Measurements from ENCODE around the gene SUN5.

Gene SUN5

DNA sequence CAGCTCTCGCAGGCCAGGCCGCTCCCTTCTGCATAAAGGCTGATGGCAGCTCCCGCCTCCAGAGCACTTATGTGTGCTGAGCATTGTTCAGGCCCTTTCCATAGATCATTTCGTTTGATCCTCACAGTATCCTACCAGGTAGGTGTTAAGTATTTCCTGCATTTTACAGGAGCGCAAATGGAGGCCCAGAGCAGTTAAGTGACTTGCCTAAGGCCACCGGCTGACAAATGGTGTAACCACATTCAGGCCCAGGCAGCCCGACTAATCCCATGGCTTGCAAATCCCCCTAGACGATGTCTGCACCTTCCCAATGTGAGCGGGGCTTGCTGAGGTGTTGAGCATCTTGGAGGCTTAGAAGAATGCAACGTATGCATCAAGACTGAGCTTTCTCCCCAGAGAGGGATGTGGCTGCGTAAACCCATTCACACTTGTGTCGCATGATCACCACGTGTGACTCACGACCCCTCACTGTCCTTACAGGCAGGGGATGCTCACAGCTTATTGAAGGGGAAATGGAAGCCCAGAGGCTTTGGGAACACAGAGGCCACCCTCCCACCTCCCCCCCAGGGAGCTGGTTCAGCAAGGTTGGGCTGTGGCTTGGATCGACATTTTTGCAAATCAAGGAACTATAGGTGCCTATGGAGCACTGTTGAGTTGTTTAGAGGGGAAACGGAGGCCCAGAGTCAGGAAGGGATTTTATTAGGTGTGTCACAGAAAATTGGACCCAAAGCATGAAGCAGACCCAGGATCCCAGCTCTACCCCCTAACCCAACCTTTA, 10.3 kb upstream of the SUN5 start:
- DNase-seq (ENCODE audit: low spot score): no peak

DNA sequence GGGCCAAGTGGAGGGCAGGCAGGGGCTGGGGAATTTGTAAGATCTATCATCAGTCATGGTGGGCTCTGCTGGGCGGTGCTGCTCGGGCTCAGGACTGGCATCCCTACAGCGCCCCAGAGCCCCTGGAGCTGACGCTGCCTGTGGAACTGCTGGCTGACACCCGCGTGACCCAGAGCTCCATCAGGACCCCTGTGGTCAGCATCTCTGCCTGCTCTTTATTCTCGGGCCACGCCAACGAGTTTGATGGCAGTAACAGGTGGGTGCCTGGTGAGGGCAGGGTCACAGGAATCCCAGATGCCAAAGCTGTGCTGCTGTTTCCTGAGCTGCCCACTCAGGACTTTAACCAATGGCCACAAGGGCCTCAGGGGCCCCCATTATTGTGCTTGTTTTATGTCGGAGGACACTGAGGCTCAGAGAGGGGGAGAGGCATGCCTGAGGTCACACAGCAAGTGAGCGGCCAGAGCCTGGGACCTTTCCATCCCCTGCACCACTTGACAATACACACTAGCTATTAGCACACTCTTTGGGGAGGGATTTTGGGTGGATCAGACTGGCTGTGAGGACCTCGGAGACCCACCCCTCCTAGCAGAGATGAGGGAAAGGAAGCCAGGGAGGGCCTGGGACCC, 9.6 kb upstream of the SUN5 start:
- DNase-seq (ENCODE audit: low spot score): no peak

DNA sequence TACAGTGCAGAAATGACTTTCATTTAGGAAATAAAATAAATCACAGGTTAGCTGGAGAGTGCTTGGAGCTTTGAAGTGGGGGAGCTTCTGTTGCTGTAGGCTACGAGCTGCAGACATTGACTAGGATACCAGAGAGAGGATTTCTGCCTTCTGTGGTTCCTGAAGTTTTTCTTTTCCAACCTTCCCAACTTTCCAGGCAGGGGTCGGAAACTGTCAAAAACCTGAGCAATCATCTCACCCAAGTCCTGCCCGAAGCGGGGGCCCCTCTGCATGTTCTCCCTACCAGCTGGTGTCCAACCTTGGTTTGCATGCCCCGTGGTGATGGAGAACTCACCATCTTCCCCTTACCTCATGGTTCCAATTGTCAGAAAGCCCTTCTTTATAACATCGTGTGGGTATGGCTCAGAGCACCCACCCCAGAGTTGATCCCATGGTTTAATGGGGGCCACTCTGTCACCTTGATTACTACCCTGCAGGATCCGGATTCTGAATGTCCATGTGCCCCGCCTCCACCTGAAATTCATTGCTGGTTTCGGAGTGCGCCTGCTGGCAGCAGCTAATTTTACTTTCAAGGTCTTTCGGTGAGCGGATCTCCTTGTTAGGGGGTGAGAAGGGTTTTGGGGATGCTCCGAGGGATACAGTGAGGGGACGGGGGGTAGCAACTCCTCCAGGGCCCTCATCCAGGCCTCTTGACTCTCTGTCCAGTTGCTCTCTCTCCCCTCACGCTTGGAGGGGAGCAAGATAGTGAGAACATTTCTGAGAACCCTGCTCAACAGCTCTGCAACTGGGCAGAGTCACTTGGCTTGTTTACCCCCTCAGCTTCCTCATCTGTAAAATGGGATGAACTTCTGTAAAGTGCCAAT, 8.3 kb upstream of the SUN5 start:
- no peak for DNase-seq (ENCODE audit: low spot score)

DNA sequence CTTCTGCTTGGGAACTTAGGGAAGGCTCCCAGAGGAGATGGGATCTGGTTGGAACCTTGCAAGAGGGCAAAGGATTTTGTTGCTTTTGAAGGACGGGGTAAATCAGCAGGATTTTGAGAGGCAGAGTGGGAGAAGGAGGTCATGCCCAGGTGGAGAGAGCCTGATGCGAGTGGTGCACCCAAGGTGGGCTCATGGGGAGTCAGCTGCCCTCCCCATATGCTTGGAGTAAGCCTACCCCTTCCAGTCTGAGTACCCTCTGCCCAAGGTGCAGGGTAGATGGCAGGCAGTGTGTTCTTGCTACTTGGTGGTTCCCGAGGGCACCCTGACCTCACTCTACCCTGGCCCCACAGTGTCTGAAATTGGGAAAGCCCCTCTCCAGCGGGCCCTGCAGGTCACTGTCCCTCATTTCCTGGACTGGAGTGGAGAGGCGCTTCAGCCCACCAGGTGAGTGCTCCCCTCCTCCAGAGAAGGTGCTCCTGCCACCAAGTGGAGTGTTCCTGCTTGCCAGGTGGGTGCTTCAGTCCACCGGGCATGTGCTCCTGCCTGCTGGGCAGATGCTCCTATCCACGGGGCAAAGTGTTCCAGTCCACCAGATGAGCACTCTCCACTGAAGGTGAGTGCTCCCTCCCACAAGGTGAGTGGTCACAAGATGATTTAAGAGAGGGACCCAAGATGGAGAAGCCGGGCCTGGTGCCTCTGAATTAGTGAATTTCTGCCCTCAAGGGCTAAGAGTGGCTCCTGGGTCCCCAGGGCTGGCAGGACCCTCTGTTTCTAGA, 6.6 kb upstream of the SUN5 start:
- DNase-seq (ENCODE audit: low spot score): no peak

DNA sequence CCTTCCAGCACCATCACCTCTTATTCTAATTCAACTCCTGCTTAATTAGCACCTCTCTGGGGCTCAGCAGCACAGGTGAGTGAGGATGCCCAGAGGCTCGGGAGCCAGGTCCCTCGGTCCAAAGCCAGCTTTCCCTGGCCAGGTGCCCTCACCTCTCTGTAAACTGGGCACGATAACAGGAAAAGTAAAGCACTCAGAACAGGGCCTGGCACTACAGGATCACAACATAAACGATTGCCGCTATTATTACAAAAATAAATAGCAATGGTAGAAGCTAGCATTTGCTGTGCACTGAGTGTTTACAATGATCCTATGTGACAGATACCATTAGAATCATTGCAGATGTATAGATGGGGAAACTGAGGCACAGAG, 5.9 kb upstream of the SUN5 start:
- no peak for DNase-seq (ENCODE audit: low spot score)

DNA sequence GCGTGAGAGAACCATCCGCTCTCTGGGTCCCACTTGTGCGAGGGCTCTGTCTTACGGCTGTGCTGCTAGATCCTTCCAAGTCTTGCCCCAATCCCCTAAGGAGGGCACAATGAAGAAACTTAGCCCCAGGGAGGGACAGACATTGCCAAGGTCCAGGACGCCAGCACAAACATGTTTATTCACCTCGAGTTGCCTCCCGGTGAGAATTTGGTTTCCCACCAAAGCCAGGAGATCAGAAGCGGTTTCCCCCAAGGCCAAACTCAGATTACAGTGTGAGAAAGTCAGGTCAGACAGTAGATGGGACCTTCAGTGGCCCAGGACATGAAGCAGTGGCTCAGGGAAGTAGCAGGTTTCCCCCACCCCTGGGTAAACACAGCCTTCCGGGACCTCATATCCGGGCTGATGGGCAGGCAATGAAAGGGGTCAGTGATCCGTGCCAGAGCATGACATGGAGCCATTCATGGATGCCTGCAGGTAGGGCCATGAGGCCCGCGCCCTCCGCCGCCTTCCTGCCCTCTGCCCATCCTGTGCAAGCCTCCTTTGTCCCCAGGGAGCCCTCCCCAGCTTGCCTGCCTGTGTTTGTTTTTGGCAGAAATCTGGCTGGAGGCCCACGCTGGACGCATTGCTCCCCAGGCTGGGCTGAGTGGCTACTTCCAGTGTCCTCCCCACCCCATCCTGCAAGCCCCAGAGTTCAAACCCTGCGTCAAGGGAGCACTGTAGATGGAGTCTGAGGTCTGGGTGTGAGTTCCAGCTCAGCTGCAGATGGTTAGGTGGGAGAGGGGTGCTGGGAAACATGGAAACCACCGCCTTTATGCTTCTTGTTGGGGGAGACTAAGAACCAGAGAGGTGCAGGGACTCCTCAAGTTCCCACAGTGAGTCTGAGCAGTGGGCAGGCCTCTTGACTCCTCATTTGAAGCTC, 5.2 kb upstream of the SUN5 start:
- DNase-seq (ENCODE audit: low spot score): no peak

DNA sequence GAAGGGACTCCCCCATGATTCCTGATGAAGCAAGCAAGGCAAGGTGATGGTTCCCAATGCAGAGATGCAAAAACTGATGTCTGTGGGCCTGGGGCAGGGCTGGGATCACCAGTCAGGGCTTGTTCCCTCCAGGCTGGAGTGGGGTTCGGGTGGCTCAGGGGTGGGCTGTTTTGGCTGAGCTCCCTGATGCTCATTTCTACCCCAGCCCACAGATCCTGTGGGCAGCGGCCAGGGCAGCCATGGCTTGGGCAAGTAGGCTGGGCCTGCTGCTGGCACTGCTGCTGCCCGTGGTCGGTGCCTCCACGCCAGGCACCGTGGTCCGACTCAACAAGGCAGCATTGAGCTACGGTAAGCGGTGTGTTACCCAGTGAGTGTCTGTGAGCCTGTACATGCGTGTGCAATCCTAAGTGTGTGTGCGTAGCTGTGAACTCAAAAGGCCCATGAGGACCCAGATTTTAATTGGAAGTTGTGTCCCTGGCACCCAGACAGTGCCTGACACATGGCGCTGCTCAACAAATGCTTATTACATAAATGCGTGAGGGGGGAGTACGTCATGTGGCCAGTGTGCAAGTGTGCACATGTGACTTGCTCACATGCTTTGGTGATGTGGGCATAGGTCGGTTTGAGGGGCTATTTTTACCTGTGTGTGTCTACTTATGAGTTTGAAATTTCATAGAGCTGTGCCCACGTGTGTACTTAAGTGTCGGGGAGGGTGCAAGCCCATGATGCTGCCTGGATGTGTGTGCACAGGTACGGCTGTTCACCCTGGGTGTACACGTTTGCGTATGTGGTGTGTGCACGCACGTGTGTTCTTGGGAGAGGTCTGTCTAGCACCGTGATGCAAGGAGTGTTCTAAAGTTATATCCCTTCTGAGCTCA, 4.3 kb upstream of the SUN5 start:
- DNase-seq (ENCODE audit: low spot score): no peak

DNA sequence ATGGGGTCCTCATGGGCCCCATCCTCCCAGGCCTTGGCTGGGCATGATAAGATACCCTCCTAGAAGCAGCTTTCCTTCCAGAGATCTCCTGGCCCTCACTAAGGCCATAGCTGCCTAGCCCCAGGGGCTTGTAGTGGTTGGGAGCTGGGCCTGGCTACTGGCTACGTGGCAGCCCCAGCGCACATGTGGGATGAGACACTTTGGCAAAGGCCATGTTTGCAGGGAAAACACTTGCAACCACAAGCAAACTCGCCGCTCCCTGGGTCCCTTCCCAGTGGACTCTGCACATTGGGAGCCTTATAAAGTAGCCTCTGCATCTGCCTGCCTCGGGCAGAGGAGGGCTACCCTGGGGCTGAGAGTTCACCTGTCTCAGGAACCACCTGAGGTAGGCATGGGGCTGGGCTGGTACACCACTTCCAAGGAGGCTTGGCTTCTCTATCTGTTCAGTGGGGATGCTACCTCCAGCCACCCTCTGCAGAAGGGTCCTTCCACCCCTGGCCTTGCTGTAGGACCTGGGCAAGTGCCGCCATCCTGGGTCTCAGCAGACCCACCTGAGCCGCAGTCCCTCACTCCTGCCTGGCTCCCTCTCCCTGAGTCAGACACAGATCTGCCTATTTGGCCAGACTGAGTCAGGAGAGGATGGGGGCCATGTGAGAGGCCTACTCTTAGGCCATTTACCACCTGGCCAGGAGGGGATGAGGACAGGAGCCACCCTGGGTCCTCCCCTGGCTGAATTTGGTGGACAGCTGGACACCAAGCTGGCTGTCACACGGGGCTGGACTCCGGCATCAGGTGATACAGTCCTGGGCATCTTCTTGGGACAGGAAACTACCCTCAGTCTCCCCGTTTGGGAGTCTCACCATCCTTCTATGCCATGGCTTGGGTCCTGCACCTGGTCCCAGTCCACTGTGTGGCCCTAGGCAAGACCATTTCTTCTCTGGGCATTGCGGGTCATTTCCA, 3.4 kb upstream of the SUN5 start, which contains the start of gene BPIFB2:
BPIFB2 (plus strand) TSS at position 329 of the 960 bp plus-strand sequence. CDS start 871 bp downstream, outside the sequence.
- DNase-seq (ENCODE audit: low spot score): no peak

DNA sequence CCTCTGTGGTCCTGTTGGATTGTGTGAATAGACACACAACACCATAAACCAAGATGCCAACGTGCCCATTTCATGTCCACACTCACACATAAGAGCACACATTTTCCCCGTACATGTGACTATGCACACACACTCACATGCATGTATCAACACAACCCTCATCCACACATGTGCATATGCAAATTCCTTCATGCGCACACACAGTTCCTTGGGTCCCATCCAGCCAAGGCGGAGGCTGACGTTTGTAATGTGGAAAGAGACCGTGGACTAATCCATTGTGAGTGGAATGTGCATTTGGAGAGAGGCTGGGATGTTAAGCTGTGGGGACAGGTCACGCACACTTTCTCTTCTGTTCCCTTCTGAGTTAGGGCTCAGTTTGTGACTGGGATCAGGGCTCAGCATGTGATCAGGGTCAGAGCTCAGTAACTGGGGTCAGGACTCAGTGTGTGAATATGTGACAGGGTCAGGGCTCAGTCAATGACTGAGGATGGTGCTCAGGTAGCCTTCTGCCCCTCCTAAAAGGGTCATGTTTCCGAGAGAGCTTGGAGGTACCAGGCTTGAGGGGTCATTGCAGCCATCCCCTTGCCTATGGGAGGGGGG, 2.6 kb upstream of the SUN5 start:
- DNase-seq (ENCODE audit: low spot score): no peak

DNA sequence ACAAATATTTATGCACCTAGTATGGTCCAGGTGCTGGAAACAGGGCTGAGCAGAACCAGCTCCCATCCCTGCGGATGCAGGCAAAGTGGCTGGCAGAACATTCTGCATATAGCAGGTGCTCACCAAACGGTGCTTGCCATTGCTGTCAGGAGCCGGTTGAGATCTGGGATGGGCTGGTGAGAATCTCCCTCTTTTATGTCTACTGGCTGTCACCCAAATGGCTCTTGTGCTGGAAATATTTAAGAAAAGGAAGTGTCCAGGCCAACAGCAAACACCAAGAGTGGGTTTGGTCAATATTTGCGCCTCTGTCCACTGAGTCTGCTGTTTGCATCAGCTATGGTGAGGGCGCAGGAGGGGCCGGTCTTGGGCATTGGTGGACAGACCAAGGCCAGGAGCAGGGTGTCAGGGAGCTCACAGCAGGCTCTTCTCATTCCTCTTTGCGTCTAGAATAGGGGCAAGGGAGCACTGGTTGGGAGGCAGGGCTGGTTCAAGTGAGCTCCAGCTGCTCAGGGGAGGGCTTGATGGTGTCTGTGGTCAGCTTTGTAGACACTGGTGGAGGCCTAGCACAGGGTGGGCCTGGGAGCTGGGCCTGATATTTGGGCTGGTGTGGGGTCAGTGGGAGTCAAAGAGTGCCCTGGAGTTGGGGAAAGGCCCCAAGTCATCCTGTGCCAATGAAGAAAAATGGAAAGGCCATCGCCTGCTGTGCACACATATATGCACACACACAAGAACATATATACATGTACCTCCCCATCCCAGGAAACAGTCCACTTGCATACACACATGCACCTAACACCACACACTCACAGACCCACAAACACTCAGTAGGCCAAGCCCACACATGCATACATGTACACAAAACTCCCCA, 1.9 kb upstream of the SUN5 start:
- DNase-seq (ENCODE audit: low spot score): no peak

DNA sequence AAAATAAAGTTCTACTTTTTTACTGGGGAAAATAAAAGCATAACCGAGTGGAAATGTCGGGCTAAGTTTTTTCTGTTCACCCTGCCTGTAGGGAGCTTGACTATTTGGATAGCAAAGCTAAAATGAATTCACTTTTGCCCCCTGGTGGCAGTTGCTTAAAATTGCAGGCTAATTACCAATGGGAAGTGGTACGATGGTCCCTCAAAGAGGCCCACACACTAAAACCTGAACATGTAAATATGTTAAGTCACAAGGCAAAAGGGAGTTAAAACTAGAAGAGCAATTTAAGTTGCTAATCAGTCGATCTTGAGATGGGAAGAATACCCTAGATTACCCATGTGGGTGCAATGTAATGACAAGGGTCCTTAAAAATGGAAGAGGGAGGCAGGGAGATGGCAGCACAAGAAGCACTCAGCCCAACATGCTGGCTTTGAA, 916 bp upstream of the SUN5 start:
- DNase-seq (ENCODE audit: low spot score): peak; percentile 60

DNA sequence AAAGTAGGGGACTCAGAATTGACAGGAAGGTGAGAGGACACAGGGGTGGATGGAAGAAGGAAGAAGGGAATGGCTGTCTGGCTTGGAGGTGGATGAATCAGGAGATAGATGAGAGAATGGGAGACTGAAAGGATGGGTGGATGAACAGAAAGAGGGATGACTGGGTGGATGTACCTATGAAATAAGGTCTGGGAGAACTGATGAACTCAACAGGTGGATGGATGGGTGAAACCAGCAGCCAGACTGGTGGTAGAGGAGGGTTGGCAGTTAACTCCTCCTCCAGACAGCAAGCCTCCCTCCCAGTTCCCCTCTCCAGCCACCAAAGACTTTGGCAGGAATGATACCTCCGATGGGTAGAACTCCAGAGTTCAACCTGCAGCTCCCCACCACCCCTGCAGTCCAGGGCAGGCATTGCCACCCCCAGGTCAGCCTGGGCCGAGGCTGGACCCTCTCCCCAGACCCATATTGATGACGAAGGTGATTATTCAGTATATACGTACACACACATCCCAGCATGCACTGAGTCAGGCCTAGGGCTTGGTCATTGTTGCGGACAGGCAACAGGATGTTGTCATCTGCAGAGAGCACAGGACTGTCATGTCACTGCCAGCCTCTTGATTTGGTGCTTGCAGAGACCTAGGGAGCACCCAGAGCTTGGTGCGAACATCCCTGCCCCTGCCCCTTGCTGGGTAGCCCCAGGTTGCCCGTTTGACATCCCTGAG, 2.0 kb downstream of the SUN5 start:
- DNase-seq (ENCODE audit: low spot score): no peak

DNA sequence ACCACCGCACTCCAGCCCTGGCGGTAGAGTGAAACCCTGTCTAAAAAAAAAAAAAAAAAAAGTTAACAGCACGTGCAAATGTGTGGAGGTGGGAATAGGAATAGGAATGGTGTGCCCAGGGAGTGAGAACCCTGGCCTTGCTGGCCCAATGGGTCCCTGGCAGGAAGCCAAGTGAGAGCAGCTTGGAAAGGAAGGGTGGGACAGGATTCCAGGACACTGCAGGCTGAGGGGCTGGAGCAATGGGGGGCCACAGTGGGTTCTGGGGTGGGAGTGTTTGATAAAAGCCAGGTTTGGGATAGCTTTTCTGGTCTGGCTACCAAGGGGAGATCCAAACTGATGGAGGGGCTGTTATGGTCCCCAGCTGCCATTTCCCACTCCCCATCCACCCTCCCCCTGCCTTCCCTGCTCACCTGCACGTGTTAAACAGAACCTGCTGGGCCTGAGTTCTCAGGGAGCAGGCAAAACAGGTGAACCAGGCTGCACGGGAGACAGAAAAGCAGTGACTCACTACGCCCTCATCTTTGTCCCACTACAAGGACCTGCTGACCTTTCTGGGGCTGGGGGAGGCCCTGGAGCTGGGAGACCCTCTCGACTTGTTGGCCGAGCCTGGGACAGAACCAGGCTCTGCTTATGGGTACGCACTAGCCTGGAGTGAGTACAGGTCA, 3.3 kb downstream of the SUN5 start:
- DNase-seq (ENCODE audit: low spot score): no peak

DNA sequence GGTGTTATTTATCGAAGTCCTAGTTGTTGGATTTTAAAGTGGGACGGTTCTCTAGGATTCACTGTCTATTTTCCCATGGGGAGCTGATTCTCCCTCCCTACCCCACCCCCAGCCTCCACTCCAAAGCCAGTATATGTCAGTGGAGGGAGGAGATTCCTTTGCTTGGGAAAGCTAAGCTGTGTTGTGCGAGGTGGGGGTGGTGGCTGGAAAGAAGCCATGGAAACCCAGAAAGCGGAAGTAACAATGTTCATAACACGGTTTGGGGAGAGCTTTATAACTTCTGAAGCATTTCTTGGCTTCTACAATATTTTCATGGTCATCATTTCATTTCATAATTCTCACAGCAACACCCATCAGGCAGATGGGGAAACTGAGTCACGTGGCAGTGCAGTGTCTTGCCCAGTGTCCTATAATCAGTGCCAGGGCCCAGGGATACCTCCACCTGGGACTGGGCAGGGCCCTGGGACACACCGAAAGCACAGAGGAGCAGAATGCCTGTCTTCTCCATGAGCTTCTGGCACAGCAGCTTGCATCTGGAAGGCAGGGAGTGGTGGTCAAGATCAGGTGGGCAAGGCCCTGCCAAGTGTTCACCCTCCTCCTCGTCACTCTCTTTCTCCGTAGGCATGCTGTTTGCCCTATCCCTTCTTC, 4.5 kb downstream of the SUN5 start:
- no peak for DNase-seq (ENCODE audit: low spot score)

DNA sequence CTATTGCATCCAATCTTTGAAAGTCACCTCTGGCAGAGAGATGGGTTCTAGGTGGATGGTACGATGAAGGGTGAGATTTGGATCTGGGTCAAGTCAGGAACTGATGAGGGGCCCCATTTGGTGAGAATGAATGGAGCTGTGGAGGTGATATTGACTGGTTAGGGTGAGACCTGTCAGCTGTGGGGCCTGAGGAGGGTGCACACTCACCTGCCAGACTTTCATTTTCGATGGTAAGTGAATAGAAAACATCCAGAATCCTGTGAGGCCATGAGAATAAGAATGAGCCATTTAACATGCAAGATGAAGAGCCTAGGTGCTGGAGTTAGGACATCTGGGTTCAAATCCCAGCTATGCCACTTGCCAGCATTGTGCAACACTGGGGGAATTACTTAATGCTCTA, 6.8 kb downstream of the SUN5 start:
- no peak for DNase-seq (ENCODE audit: low spot score)

DNA sequence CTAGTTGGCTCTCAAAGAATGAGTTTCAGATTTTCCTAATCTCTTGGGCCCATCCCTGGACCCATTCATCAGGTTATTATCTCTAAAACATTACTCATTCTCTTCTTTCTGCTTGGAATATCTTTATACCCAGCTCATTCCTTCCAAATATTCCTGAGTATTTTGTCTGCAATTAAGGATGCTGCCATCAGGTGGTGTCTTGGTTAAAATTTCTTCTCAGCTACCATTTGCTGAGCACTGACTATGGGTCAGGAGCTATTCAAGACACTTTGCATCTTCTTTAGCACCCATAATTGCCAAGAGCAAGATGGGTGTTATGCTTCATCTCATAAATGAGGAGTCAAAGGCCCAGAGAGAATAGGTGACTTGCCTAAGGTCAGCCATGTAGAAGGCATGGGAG, 8.4 kb downstream of the SUN5 start:
- DNase-seq (ENCODE audit: low spot score): no peak
